KMS-11 (cell line): ENCODE data around the gene PAEP.

Experiments
- H2AFZ ChIP-seq: fragments of 200-600 bp; sonication (generic); 2 replicates; pipeline ENCODE4 v1.6.1; 2016; ENCODE audit warnings: antibody characterized with exemption, mixed run types, low read depth
- H3K27ac ChIP-seq: fragments of 200-600 bp; sonication (generic); 2 replicates; pipeline ENCODE4 v1.6.1; 2016; ENCODE audit warnings: mild to moderate bottlenecking, mixed run types
- H3K27me3 ChIP-seq: fragments of 200-600 bp; sonication (generic); 2 replicates; pipeline ENCODE4 v1.6.1; 2017; ENCODE audit warnings: mild to moderate bottlenecking, low read depth, mixed run types, moderate library complexity; ENCODE audit not compliant: insufficient read depth
- H3K36me3 ChIP-seq: fragments of 200-600 bp; sonication (generic); 2 replicates; pipeline ENCODE4 v1.6.1; 2017; ENCODE audit warnings: mild to moderate bottlenecking, mixed run types; ENCODE audit not compliant: insufficient read depth
- H3K4me1 ChIP-seq: fragments of 200-600 bp; sonication (generic); 2 replicates; pipeline ENCODE4 v1.6.1; 2016; ENCODE audit warnings: mild to moderate bottlenecking, low read depth, mixed run types; ENCODE audit not compliant: poor library complexity, severe bottlenecking
- H3K4me2 ChIP-seq: fragments of 200-600 bp; sonication (generic); 2 replicates; pipeline ENCODE4 v1.7.0; 2016; ENCODE audit warnings: mild to moderate bottlenecking, mixed run types
- H3K4me3 ChIP-seq: fragments of 200-600 bp; sonication (generic); IDR thresholded peaks from 2 replicates; pipeline ENCODE4 v1.6.1; 2017; ENCODE audit warnings: low read depth, low read length, mixed read lengths; ENCODE audit not compliant: insufficient read depth
- H3K79me2 ChIP-seq: fragments of 200-600 bp; sonication (generic); 2 replicates; pipeline ENCODE4 v1.6.1; 2016; ENCODE audit warnings: low read depth, mixed run types; ENCODE audit not compliant: insufficient read depth
- H3K9ac ChIP-seq: fragments of 200-600 bp; sonication (generic); 2 replicates; pipeline ENCODE4 v1.6.1; 2016; ENCODE audit warnings: mild to moderate bottlenecking, mixed run types
- H4K20me1 ChIP-seq: fragments of 200-600 bp; sonication (generic); 2 replicates; pipeline ENCODE4 v1.6.1; 2016; ENCODE audit warnings: mild to moderate bottlenecking, mixed run types; ENCODE audit not compliant: insufficient read depth
- TF ChIP-seq, protein P1 (sequence below): fragments of 200-600 bp; sonication (generic); conservative IDR thresholded peaks from 2 replicates; pipeline ENCODE4 v1.6.1; 2017; ENCODE audit warnings: low read depth, mild to moderate bottlenecking, antibody characterized with exemption, low read length, moderate library complexity, mixed read lengths

Gene PAEP

DNA sequence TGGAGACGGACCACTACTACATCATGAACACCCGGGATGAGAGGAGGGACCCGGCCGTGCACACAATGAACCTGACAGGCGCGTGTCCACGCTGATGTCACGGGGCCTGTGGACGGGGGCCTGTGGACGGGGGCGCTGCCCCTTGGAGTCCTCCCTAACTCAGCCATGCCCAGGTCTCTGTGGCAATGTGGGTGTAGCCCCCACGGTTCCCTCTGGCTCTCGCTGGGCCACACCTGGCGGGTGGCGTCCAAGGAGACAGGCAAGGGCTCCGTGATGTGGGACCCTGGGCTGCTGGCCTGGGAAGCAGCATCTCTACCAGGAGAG lies 22.1 kb downstream of the PAEP start:
- H4K20me1 ChIP-seq, result no peaks in the 10 kb centered on the region
- H3K27me3 ChIP-seq, result peaks cover 16% of the 10 kb centered on the region; the same call in 1 of the 2 replicates
- H3K9ac ChIP-seq, result no peak overlapping the region
- H3K79me2 ChIP-seq, result no peaks in the 10 kb centered on the region
- H3K4me3 ChIP-seq, result no peak overlapping the region
- H3K4me2 ChIP-seq, result no peak overlapping the region
- H2AFZ ChIP-seq, result no peak overlapping the region
- H3K4me1 ChIP-seq, result no peaks in the 10 kb centered on the region
- H3K27ac ChIP-seq, result no peak overlapping the region
- no peaks in the 10 kb centered on the region for H3K36me3 ChIP-seq
- TF ChIP-seq, protein P1, sequence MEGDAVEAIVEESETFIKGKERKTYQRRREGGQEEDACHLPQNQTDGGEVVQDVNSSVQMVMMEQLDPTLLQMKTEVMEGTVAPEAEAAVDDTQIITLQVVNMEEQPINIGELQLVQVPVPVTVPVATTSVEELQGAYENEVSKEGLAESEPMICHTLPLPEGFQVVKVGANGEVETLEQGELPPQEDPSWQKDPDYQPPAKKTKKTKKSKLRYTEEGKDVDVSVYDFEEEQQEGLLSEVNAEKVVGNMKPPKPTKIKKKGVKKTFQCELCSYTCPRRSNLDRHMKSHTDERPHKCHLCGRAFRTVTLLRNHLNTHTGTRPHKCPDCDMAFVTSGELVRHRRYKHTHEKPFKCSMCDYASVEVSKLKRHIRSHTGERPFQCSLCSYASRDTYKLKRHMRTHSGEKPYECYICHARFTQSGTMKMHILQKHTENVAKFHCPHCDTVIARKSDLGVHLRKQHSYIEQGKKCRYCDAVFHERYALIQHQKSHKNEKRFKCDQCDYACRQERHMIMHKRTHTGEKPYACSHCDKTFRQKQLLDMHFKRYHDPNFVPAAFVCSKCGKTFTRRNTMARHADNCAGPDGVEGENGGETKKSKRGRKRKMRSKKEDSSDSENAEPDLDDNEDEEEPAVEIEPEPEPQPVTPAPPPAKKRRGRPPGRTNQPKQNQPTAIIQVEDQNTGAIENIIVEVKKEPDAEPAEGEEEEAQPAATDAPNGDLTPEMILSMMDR, result no peak

DNA sequence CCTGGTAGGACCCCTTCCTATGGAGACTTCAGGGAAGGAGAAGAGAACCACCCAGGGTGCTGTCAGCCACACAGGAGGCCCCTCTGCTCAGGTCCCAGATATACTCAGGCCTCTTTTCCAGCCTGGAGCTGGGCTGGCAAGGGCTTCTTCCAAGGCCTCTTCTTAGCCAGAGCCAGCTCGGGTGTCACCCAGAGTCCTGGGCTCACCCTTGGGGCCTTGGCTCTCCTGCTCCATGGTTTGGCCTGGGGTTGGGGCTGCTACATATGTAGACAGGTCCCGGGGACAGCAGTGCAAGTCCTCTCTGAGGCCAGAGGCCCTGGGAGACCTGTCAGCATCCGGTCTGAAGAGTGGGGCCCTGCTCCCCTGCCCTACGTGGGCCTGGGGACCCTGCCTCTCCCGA lies 22.8 kb downstream of the PAEP start:
- H3K4me1 ChIP-seq, result no peaks in the 10 kb centered on the region
- no peaks in the 10 kb centered on the region for H4K20me1 ChIP-seq

DNA sequence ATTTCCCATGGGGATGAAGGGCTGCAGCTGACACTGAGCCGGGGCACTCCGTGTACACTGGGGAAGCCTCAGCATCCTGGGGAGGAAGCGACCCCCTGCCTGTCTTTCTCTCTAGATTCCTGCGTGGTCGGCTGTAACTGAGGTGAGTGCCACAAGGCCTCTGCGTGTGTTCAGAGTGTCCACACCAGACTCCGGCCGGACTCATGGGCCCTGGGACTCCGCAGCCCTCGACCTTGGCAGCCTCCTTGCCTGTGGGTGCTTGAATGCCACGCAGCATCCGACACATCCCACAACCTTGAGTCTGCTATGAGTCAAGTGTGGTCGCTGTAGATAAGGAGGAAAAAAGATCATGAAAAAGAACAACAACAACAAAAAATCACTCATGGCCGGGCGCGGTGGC lies 23.4 kb downstream of the PAEP start:
- Histone ChIP-seq H3K79me2 (no peaks in the 10 kb centered on the region), H3K27ac (no peak overlapping the region), H3K4me1 (no peaks in the 10 kb centered on the region), H3K4me2 (no peak overlapping the region), H3K27me3 (peaks cover 16% of the 10 kb centered on the region; the same call in 1 of the 2 replicates), H3K36me3 (no peaks in the 10 kb centered on the region), H3K4me3 (no peak overlapping the region), H2AFZ (no peak overlapping the region), H3K9ac (no peak overlapping the region), H4K20me1 (no peaks in the 10 kb centered on the region)
- TF ChIP-seq, protein P1, result no peak

More for the DNA sequence above, 22.8 kb downstream of the PAEP start:
- Histone ChIP-seq H3K36me3 (no peaks in the 10 kb centered on the region), H3K4me3 (no peak overlapping the region), H3K4me2 (no peak overlapping the region), H3K79me2 (no peaks in the 10 kb centered on the region), H3K27me3 (peaks cover 16% of the 10 kb centered on the region; the same call in 1 of the 2 replicates), H3K9ac (no peak overlapping the region), H3K27ac (no peak overlapping the region), H2AFZ (no peak overlapping the region)
- TF ChIP-seq, protein P1, result no peak

DNA sequence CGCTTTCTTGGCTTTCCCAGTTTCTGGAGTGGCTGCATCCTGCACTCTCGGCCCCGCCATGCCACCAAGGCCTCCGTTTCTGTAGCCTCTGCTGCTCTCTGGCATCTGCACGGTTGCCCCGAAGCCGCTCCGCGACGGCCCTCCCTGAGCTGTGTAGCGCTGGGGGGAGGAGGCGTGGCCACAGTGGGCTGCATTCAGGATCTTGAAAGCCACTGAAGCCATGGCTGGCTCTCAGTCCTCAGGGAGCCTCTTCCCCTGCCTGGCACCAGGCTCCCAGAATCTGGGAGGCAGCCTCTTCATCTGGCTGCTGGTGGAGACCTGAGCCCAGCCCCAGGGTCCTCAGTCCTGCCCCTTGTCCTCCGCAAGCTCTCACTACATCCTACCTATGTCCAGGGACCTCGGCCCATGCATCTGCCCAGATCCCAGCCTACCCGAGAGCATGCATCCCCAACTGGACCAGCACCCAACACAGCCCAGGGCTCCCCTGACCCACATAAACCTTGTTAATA lies 25.1 kb downstream of the PAEP start:
- no peaks in the 10 kb centered on the region for H3K4me1 ChIP-seq
- no peak overlapping the region for H3K4me3 ChIP-seq
- H3K9ac ChIP-seq, result no peak overlapping the region
- TF ChIP-seq, protein P1, result no peak
- no peak overlapping the region for H3K27ac ChIP-seq
- no peaks in the 10 kb centered on the region for H3K79me2 ChIP-seq
- H3K4me2 ChIP-seq, result no peak overlapping the region
- H4K20me1 ChIP-seq, result no peaks in the 10 kb centered on the region
- H2AFZ ChIP-seq, result no peak overlapping the region
- H3K27me3 ChIP-seq, result peaks cover 21% of the 10 kb centered on the region; the same call in 1 of the 2 replicates
- no peaks in the 10 kb centered on the region for H3K36me3 ChIP-seq
